Measurements from ENCODE around the gene MYL9. TPM values are rescaled to one million over a fixed set of nuclear protein-coding genes. Genes with fewer than 3 reads are reported as not detected.

The MYL9 gene
- polyA plus RNA-seq, 1 of the 3 experiments (the other 2 are of a cell fraction) = not detected

- Histone ChIP-seq H2AFZ (ENCODE audit: low read depth) (no peak overlapping the region), H3K79me2 (ENCODE audit: insufficient read depth) (no peaks in the 10 kb centered on the region), H3F3A (replicated peaks; ENCODE audit: insufficient read depth) (no peaks in the 10 kb centered on the region), H3K27ac (ENCODE audit: low read depth in 2 of 2, low read length in 1 of 2) (no peak overlapping the region), H3K9me2 (no peaks in the 10 kb centered on the region), H3K36me3 (replicated peaks in 1 of 2; ENCODE audit: control insufficient read depth in 1 of 2, insufficient read depth in 2 of 2, low read length in 1 of 2) (no peaks in the 10 kb centered on the region), H3K9me3 (no peaks in the 10 kb centered on the region; the same call in 1 of the 2 replicates), H3K27me3 (ENCODE audit: insufficient read depth) (no peaks in the 10 kb centered on the region), H4K20me1 (ENCODE audit: insufficient read depth) (no peaks in the 10 kb centered on the region), H3K4me1 (ENCODE audit: control insufficient read depth in 1 of 2, insufficient read depth in 2 of 2, low read depth in 1 of 2, low read length in 1 of 2) (no peaks in the 10 kb centered on the region), H3K4me3 (ENCODE audit: low read depth in 2 of 2, low read length in 1 of 2) (no peak overlapping the region), H3K4me2 (no peak overlapping the region), H3K9ac (no peak overlapping the region)
- 39% methylated on average over 2 of the region's 2 CpGs for WGBS (ENCODE audit: low lambda C conversion rate)
- DNase-seq = no peak
- ChIA-PET POLR2A (no interaction called here), CTCF (interaction anchor here (1.6 to 1.7 kb wide), 2 partner anchors 9 to 13 kb away, joined by 4 to 5 read pairs; no protein-coding TSS in a partner anchor)
- no peak for TF ChIP-seq SMC3 (IDR thresholded peaks at IDR 0.05; ENCODE audit: low read depth, low read length)
- TF ChIP-seq GABPA (IDR thresholded peaks at IDR 0.05; ENCODE audit: low read depth) = no peak
- no peak for TF ChIP-seq YY1 (IDR thresholded peaks at IDR 0.05; ENCODE audit: low read depth)
- no peak for TF ChIP-seq CHD2 (IDR thresholded peaks at IDR 0.05; ENCODE audit: low read length, partially characterized antibody)
- no peak for TF ChIP-seq FOXM1 (IDR thresholded peaks at IDR 0.05; ENCODE audit: low read depth)
- TF ChIP-seq RAD21 (IDR thresholded peaks at IDR 0.05; ENCODE audit: low read length) = no peak
- TF ChIP-seq GATA2 (CRISPR knock-in tag; IDR thresholded peaks at IDR 0.05) = no peak
- no peak for TF ChIP-seq NRF1 (IDR thresholded peaks at IDR 0.05; ENCODE audit: low read depth, low read length)
- no peak for TF ChIP-seq RCOR1 (IDR thresholded peaks at IDR 0.05; ENCODE audit: low read length)
- no peak for TF ChIP-seq IRF3 (IDR thresholded peaks at IDR 0.05; ENCODE audit: low read depth, low read length)
Measured at GRCh38 chr20:36562724-36563123, 21.4 kb downstream of the MYL9 start.

- WGBS (ENCODE audit: low lambda C conversion rate) = 29% methylated on average over 1 of the region's 1 CpG
- H3F3A ChIP-seq (replicated peaks; ENCODE audit: insufficient read depth) = no peaks in the 10 kb centered on the region
- H3K79me2 ChIP-seq (ENCODE audit: insufficient read depth) = no peaks in the 10 kb centered on the region
- no peak for TF ChIP-seq YY1 (IDR thresholded peaks at IDR 0.05; ENCODE audit: low read depth)
- TF ChIP-seq ZBTB33 (IDR thresholded peaks at IDR 0.05; ENCODE audit: borderline replicate concordance, low read depth) = no peak
- TF ChIP-seq SMC3 (IDR thresholded peaks at IDR 0.05; ENCODE audit: low read depth, low read length) = no peak
- TF ChIP-seq TAF1 (IDR thresholded peaks at IDR 0.05; ENCODE audit: borderline replicate concordance, low read depth, low read length) = no peak
- TF ChIP-seq MAX (IDR thresholded peaks at IDR 0.05; ENCODE audit: low read depth) = no peak
- TF ChIP-seq REST (IDR thresholded peaks at IDR 0.05; ENCODE audit: low read depth, low read length) = no peak
- no peak for TF ChIP-seq RFX5 (IDR thresholded peaks at IDR 0.05; ENCODE audit: low read length)
- no peak for TF ChIP-seq EP300 (IDR thresholded peaks at IDR 0.05; ENCODE audit: borderline replicate concordance in 1 of 2, low read depth in 1 of 2, low read length in 1 of 2)
- TF ChIP-seq JUND (IDR thresholded peaks at IDR 0.05) = no peak
- no peak for TF ChIP-seq RXRA (IDR thresholded peaks at IDR 0.05; ENCODE audit: borderline replicate concordance, low read depth)
- TF ChIP-seq POLR2AphosphoS5 (IDR thresholded peaks at IDR 0.05; ENCODE audit: low read depth, low read length) = no peak
- no peak for TF ChIP-seq TEAD4 (IDR thresholded peaks at IDR 0.05; ENCODE audit: borderline replicate concordance, insufficient read depth)
- H3K27ac ChIP-seq (ENCODE audit: low read depth in 2 of 2, low read length in 1 of 2) = no peak overlapping the region
- no peaks in the 10 kb centered on the region for H4K20me1 ChIP-seq (ENCODE audit: insufficient read depth)
- CTCF ChIA-PET = no interaction called here
- no peak overlapping the region for H3K4me3 ChIP-seq (ENCODE audit: low read depth in 2 of 2, low read length in 1 of 2)
- H3K27me3 ChIP-seq (ENCODE audit: insufficient read depth) = no peaks in the 10 kb centered on the region
- H3K9me3 ChIP-seq = no peaks in the 10 kb centered on the region; the same call in 1 of the 2 replicates
- H3K4me1 ChIP-seq (ENCODE audit: control insufficient read depth in 1 of 2, insufficient read depth in 2 of 2, low read depth in 1 of 2, low read length in 1 of 2) = no peaks in the 10 kb centered on the region
- H3K36me3 ChIP-seq (replicated peaks in 1 of 2; ENCODE audit: control insufficient read depth in 1 of 2, insufficient read depth in 2 of 2, low read length in 1 of 2) = no peaks in the 10 kb centered on the region
- H3K4me2 ChIP-seq = no peak overlapping the region
- no peak overlapping the region for H3K9ac ChIP-seq
- no peak for DNase-seq
- H2AFZ ChIP-seq (ENCODE audit: low read depth) = no peak overlapping the region
- POLR2A ChIA-PET = no interaction called here
- H3K9me2 ChIP-seq = no peaks in the 10 kb centered on the region
Measured at GRCh38 chr20:36563374-36563773, 22.1 kb downstream of the MYL9 start.

All from SK-N-SH (cell line).